Fibroblast of lung (primary cell): Measurements from ENCODE around the gene PARP6. TPM values are rescaled to one million over a fixed set of nuclear protein-coding genes. Genes with fewer than 3 reads are reported as not detected.

Source experiments
- DNase-seq, 2 donors: peaks; one replicate each; pipeline versions ENCODE4 v3.0.0 to v3.0.0-alpha.2; 2010; ENCODE audit warnings: low read depth in 2 of 2
- H2AFZ ChIP-seq: 2 replicates; pipeline ENCODE4 v1.5.1; 2012; ENCODE audit warnings: low read length, control low read depth, inconsistent platforms
- H3K27ac ChIP-seq: 2 replicates; pipeline ENCODE4 v1.5.1; 2011; ENCODE audit warnings: low read length, control low read depth; ENCODE audit not compliant: insufficient read depth
- H3K27me3 ChIP-seq: 2 replicates; pipeline ENCODE4 v1.5.1; 2011; ENCODE audit warnings: mild to moderate bottlenecking, low read length; ENCODE audit not compliant: control insufficient read depth, insufficient read depth
- H3K36me3 ChIP-seq: 2 replicates; pipeline ENCODE4 v1.5.1; 2011; ENCODE audit warnings: low read length; ENCODE audit not compliant: control insufficient read depth, insufficient read depth
- H3K4me1 ChIP-seq: 2 replicates; pipeline ENCODE4 v1.5.1; 2011; ENCODE audit warnings: low read length; ENCODE audit not compliant: control insufficient read depth, insufficient read depth; ENCODE audit errors: extremely low read depth
- H3K4me2 ChIP-seq: 2 replicates; pipeline ENCODE4 v1.5.1; 2011; ENCODE audit warnings: low read length, control low read depth; ENCODE audit not compliant: insufficient read depth; ENCODE audit errors: extremely low read depth
- H3K4me3 ChIP-seq, 4 experiments: fragments of 200-600 bp in 1 of 4; sonication (generic) in 1 of 4; replicated peaks in 1 of 4; 2 replicates each; pipeline ENCODE4 v1.5.1; 2011 to 2016; ENCODE audit warnings: low read length in 4 of 4, low read depth in 3 of 4, mild to moderate bottlenecking in 3 of 4, control low read depth in 2 of 4, inconsistent platforms in 1 of 4, mixed read lengths in 1 of 4; ENCODE audit not compliant: insufficient read depth in 1 of 4; ENCODE audit errors: control extremely low read depth in 1 of 4
- H3K79me2 ChIP-seq: 2 replicates; pipeline ENCODE4 v1.5.1; 2012; ENCODE audit warnings: mild to moderate bottlenecking, low read length, inconsistent platforms; ENCODE audit not compliant: control insufficient read depth, insufficient read depth
- H3K9ac ChIP-seq: 2 replicates; pipeline ENCODE4 v1.5.1; 2011; ENCODE audit warnings: mild to moderate bottlenecking, low read length, control low read depth; ENCODE audit not compliant: insufficient read depth
- H3K9me3 ChIP-seq: 2 replicates; pipeline ENCODE4 v1.5.1; 2012; ENCODE audit warnings: low read depth, low read length; ENCODE audit not compliant: control insufficient read depth, insufficient read depth
- H4K20me1 ChIP-seq: 2 replicates; pipeline ENCODE4 v1.5.1; 2011; ENCODE audit warnings: low read length; ENCODE audit not compliant: control insufficient read depth, insufficient read depth; ENCODE audit errors: extremely low read depth
- EZH2 ChIP-seq: IDR thresholded peaks from 2 replicates; pipeline ENCODE4 v1.5.1; 2012; ENCODE audit warnings: low read length, control low read depth, mild to moderate bottlenecking; ENCODE audit errors: missing control alignments
- polyA plus RNA-seq, 2 donors: library from polyadenylated mRNA; depleted of rRNA in 1 of 2; stranded (reverse) in 1 of 2; unstranded in 1 of 2; fragments of >200 nt; gene quantifications; 2 replicates each; pipeline ENCODE4 v1.2.1, GENCODE V29; 2011 to 2012; ENCODE audit warnings: missing spikeins in 1 of 2
- total RNA-seq: library from RNA; depleted of rRNA; stranded (reverse); fragments of >200 nt; gene quantifications from 2 replicates; pipeline ENCODE4 v1.2.1, GENCODE V29; 2014
- TF ChIP-seq, protein P1 (sequence below), 2 donors: IDR thresholded peaks in 1 of 2; conservative IDR thresholded peaks in 1 of 2; 1 replicate in 1 of 2; 2 replicates in 1 of 2; pipeline ENCODE4 v1.5.1; 2011 to 2012; ENCODE audit warnings: low read length in 2 of 2, control low read depth in 1 of 2, inconsistent platforms in 1 of 2, low read depth in 1 of 2, mild to moderate bottlenecking in 1 of 2

PARP6 gene
- total and polyA plus RNA-seq, 2 donors (not counting 1 experiment from before 2014, with no cell fraction given) = 27.4 to 37.7 TPM

DNA sequence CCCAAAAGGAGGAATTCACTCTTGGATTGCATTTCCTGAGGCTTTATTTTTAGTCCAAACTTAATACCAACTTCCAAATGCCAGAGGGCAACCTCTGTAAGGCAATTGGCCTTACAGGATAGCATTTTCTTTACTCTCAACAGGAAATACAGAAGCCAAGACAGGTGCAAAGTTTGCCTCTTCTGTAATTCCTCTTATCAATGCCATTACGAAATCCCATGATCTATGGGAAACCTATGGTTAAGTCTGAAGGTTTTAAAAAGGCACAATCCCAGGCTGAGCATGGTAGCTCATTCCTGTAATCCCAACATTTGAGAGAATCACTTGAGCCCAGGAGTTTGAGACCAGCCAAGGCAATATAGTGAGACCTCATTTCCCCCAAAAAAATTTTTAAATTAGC is 56.3 kb downstream of the PARP6 start:
- Histone ChIP-seq H3K9ac (no peak overlapping the region), H4K20me1 (no peaks in the 10 kb centered on the region), H3K27me3 (no peaks in the 10 kb centered on the region), H3K4me3 (no peak overlapping the region), H3K9me3 (no peaks in the 10 kb centered on the region), H3K79me2 (peaks cover 65% of the 10 kb centered on the region), H3K36me3 (peaks cover 20% of the 10 kb centered on the region), H3K4me2 (no peak overlapping the region), H2AFZ (no peak overlapping the region), H3K4me1 (no peaks in the 10 kb centered on the region), H3K27ac (no peak overlapping the region)
- no peak for TF ChIP-seq EZH2
- TF ChIP-seq, protein P1, sequence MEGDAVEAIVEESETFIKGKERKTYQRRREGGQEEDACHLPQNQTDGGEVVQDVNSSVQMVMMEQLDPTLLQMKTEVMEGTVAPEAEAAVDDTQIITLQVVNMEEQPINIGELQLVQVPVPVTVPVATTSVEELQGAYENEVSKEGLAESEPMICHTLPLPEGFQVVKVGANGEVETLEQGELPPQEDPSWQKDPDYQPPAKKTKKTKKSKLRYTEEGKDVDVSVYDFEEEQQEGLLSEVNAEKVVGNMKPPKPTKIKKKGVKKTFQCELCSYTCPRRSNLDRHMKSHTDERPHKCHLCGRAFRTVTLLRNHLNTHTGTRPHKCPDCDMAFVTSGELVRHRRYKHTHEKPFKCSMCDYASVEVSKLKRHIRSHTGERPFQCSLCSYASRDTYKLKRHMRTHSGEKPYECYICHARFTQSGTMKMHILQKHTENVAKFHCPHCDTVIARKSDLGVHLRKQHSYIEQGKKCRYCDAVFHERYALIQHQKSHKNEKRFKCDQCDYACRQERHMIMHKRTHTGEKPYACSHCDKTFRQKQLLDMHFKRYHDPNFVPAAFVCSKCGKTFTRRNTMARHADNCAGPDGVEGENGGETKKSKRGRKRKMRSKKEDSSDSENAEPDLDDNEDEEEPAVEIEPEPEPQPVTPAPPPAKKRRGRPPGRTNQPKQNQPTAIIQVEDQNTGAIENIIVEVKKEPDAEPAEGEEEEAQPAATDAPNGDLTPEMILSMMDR (conservative IDR thresholded peaks at IDR 0.05 in 1 of 2, IDR thresholded peaks at IDR 0.05 in 1 of 2; ENCODE audit: low read depth in 1 of 2, low read length in 2 of 2) = no peak
- no peak for DNase-seq

DNA sequence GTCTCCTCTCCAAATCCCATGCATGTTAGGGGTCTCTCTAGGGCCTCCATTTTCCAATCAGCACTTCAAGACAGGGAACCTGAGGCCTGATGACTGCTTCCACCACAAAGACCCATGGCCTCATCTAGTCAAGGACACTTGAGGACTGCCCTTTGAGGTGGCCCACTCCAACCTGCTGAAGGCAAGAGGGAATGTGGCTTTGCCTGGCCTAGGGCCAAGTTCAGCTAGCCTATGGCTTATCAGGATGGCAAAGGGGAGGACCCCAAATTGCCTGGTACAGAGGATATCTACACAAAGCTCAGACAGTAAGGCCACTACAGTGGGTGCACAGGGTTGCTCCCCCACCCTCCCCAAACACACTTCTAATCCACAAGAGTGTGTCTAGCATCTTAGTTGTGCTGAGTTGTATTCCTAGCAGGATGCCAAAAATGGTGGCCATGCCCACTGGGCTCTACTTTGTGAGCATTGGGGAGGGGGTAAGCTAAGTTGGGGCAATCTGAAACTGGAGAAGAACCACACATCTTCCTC is 64.7 kb downstream of the PARP6 start:
- TF ChIP-seq, protein P1 (conservative IDR thresholded peaks at IDR 0.05 in 1 of 2, IDR thresholded peaks at IDR 0.05 in 1 of 2; ENCODE audit: low read depth in 1 of 2, low read length in 2 of 2) = no peak
- no peak for TF ChIP-seq EZH2
- no peak overlapping the region for H3K4me2 ChIP-seq
- no peaks in the 10 kb centered on the region for H4K20me1 ChIP-seq
- H3K9ac ChIP-seq = no peak overlapping the region
- H3K36me3 ChIP-seq = peaks cover 57% of the 10 kb centered on the region
- no peaks in the 10 kb centered on the region for H3K9me3 ChIP-seq
- no peak for DNase-seq
- H3K4me3 ChIP-seq = no peak overlapping the region
- H3K4me1 ChIP-seq = peaks cover 8% of the 10 kb centered on the region
- no peak overlapping the region for H3K27ac ChIP-seq
- H3K79me2 ChIP-seq = peaks cover 39% of the 10 kb centered on the region
- H2AFZ ChIP-seq = no peak overlapping the region
- H3K27me3 ChIP-seq = no peaks in the 10 kb centered on the region

DNA sequence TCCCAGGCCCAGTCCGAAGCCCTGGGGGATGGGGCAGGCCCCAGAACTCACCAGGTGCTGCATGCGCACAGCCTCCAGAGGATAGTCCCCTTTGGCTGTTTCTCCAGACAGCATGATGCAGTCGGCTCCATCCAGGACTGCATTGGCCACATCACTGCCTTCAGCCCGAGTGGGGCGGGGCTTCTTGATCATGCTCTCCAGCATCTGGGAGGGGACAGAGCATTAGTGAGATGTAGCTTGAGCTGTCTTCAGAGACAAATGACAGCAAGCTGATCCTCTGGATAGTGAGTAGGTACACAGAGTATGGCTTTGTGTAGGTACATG is 65.7 kb downstream of the PARP6 start:
- no peaks in the 10 kb centered on the region for H3K9me3 ChIP-seq
- TF ChIP-seq, protein P1 (conservative IDR thresholded peaks at IDR 0.05 in 1 of 2, IDR thresholded peaks at IDR 0.05 in 1 of 2; ENCODE audit: low read depth in 1 of 2, low read length in 2 of 2) = no peak
- TF ChIP-seq EZH2 = no peak
- no peak overlapping the region for H3K4me3 ChIP-seq
- H3K4me1 ChIP-seq = peaks cover 8% of the 10 kb centered on the region
- no peak overlapping the region for H3K4me2 ChIP-seq
- no peak overlapping the region for H3K27ac ChIP-seq
- H3K79me2 ChIP-seq = peaks cover 35% of the 10 kb centered on the region
- peaks cover 63% of the 10 kb centered on the region for H3K36me3 ChIP-seq
- no peak overlapping the region for H3K9ac ChIP-seq
- no peaks in the 10 kb centered on the region for H4K20me1 ChIP-seq
- H3K27me3 ChIP-seq = no peaks in the 10 kb centered on the region
- no peak overlapping the region for H2AFZ ChIP-seq
- DNase-seq = no peak
